ENCODE measurements around the gene MAN1A1. TPM values are rescaled to one million over a fixed set of nuclear protein-coding genes. Genes with fewer than 3 reads are reported as not detected.
A peak's percentile ranks its signal among the peaks of the same experiment; 100 is the strongest.

MAN1A1 gene
- total RNA-seq, 1 donor from 2014 or later = 87.1 TPM

- no peak for DNase-seq (ENCODE audit: low spot score)
These were observed 79.0 kb downstream of the MAN1A1 start for GRCh38 chr6:119270545-119270944.

GRCh38 chr6:119269266-119270103 lies 80.1 kb downstream of the MAN1A1 start:
- no peak for DNase-seq (ENCODE audit: low spot score)

GRCh38 chr6:119267126-119267905 lies 82.2 kb downstream of the MAN1A1 start:
- no peak for DNase-seq (ENCODE audit: low spot score)

- DNase-seq (ENCODE audit: low spot score) = no peak
These were observed 84.6 kb downstream of the MAN1A1 start for GRCh38 chr6:119264854-119265397.

- no peak for DNase-seq (ENCODE audit: low spot score)
These were observed 86.9 kb downstream of the MAN1A1 start for GRCh38 chr6:119262612-119263011.

- no peak for DNase-seq (ENCODE audit: low spot score)
These were observed 87.6 kb downstream of the MAN1A1 start for GRCh38 chr6:119261944-119262284.

GRCh38 chr6:119259027-119259426 lies 90.5 kb downstream of the MAN1A1 start:
- DNase-seq (ENCODE audit: low spot score) = peak; percentile 21

GRCh38 chr6:119257726-119258125 lies 91.8 kb downstream of the MAN1A1 start:
- no peak for DNase-seq (ENCODE audit: low spot score)

GRCh38 chr6:119256978-119257462 lies 92.5 kb downstream of the MAN1A1 start:
- no peak for DNase-seq (ENCODE audit: low spot score)

GRCh38 chr6:119256392-119256791 lies 93.2 kb downstream of the MAN1A1 start:
- DNase-seq (ENCODE audit: low spot score) = no peak

- DNase-seq (ENCODE audit: low spot score) = no peak
These were observed 94.1 kb downstream of the MAN1A1 start for GRCh38 chr6:119255492-119255891.

- no peak for DNase-seq (ENCODE audit: low spot score)
These were observed 99.5 kb downstream of the MAN1A1 start for GRCh38 chr6:119250036-119250435.

GRCh38 chr6:119249319-119249718 lies 100.2 kb downstream of the MAN1A1 start:
- DNase-seq (ENCODE audit: low spot score) = no peak

GRCh38 chr6:119247504-119247903 lies 102.1 kb downstream of the MAN1A1 start:
- no peak for DNase-seq (ENCODE audit: low spot score)

GRCh38 chr6:119243657-119244056 lies 105.9 kb downstream of the MAN1A1 start:
- no peak for DNase-seq (ENCODE audit: low spot score)

GRCh38 chr6:119243037-119243436 lies 106.5 kb downstream of the MAN1A1 start:
- DNase-seq (ENCODE audit: low spot score) = no peak

- no peak for DNase-seq (ENCODE audit: low spot score)
These were observed 107.8 kb downstream of the MAN1A1 start for GRCh38 chr6:119241540-119242309.

- peak; percentile 24 for DNase-seq (ENCODE audit: low spot score)
These were observed 108.5 kb downstream of the MAN1A1 start for GRCh38 chr6:119241111-119241465.

- DNase-seq (ENCODE audit: low spot score) = no peak
These were observed 109.1 kb downstream of the MAN1A1 start for GRCh38 chr6:119240257-119241110.

- DNase-seq (ENCODE audit: low spot score) = no peak
These were observed 112.3 kb downstream of the MAN1A1 start for GRCh38 chr6:119237177-119237715.

GRCh38 chr6:119234941-119235340 lies 114.6 kb downstream of the MAN1A1 start:
- DNase-seq (ENCODE audit: low spot score) = no peak
